ENCODE data around the gene GPR152.
"Not testable (repeated sequence)": the region's sequence is repeated elsewhere in the genome, so short reads cannot be mapped to it uniquely, and the experiment has no call there.

GPR152 gene

GRCh38 chr11:67489203-67489884 lies 36.8 kb upstream of the GPR152 start:
- DNase-seq (ENCODE audit: low spot score): no peak

DNA sequence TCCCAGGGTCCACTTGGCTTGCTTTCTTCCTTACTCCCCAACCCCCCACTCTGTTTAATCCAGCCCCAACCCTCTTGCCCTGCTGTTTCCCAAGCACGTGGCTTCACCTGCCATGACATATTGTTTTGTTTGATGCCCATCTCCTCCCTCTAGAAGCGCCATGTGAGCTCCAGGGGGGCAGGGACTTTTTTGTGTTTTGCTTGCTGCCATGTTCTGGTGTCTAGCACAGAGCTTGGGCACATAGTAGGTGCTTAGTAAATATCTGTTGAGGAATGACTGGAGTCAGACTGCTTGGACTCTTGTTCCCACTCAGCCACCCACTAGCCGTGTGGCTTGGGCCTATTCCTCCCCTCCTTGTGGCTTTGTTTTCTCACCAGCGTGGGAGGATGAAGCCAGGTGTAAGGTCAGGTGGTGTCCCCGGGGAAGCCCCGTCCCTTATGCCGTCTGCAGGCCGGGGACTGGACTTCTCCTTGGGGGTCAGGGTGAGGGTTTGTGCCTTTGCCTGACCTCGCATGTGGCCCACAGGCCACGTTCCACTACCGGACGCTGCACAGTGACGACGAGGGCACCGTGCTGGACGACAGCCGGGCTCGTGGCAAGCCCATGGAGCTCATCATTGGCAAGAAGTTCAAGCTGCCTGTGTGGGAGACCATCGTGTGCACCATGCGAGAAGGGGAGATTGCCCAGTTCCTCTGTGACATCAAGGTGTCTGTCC lies 34.1 kb upstream of the GPR152 start:
- DNase-seq (ENCODE audit: low spot score): no peak

DNA sequence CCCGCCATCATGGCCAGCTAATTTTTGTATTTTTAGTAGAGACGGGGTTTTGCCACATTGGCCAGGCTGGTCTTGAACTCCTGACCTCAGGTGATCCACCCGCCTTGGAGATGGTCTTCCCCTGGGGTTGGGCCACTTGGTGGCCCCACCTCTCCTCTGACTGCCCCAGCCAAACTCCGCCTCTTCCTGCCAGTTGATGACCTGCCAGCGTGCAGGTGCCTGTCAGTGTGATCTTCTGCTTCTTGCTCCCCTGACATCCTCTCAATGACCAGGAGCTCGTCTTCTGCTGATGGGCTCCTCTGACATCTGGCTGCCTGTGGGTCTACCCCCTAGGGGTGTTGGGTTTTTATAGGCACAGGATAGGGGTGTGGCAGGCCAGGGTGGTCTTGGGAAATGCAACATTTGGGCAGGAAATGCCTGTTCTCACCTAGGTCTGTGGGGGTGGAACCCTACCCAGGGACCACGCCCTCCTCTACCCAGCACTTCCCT lies 33.4 kb upstream of the GPR152 start:
- not testable (repeated sequence) for DNase-seq (ENCODE audit: low spot score)

GRCh38 chr11:67484847-67485311 lies 32.4 kb upstream of the GPR152 start:
- DNase-seq (ENCODE audit: low spot score): no peak

DNA sequence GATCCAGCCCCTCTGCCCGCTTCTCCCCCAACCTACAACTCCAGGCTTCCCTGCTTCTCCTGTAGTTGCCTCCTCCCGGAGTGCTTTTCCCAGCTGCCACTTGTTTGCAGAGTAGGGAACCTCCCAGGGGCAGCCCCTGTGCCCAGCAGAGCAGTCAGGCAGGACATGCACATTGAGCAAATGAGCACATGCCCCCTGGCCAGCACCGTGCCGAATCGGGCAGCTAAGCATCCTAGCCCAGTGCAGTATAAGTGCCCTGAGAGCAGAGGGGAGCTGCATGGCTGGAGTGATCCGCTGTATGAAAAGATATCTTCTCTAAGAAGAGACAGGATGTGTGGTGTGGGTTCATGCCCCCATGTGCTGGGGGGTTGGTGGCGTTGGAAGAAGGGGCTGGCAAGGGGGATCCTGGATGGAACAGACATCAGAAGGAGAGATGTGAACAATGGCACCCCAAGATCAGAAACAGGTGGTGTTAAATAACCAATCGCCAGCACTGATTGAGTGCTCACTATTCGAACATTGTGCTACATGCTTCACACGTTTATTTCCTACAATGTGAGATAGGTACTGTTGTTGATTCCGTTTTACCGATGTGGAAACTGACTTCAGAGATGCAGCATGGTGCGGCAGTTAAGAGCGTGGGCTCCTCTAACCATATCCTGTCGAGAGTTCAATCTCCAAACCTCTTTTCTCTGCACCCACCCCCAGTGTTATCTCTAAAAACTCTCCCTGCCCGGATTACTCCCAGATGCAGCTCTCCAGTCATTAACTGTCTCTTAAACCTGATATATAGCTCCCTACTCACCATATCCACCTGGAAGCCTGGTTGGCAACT lies 31.5 kb upstream of the GPR152 start:
- no peak for DNase-seq (ENCODE audit: low spot score)

DNA sequence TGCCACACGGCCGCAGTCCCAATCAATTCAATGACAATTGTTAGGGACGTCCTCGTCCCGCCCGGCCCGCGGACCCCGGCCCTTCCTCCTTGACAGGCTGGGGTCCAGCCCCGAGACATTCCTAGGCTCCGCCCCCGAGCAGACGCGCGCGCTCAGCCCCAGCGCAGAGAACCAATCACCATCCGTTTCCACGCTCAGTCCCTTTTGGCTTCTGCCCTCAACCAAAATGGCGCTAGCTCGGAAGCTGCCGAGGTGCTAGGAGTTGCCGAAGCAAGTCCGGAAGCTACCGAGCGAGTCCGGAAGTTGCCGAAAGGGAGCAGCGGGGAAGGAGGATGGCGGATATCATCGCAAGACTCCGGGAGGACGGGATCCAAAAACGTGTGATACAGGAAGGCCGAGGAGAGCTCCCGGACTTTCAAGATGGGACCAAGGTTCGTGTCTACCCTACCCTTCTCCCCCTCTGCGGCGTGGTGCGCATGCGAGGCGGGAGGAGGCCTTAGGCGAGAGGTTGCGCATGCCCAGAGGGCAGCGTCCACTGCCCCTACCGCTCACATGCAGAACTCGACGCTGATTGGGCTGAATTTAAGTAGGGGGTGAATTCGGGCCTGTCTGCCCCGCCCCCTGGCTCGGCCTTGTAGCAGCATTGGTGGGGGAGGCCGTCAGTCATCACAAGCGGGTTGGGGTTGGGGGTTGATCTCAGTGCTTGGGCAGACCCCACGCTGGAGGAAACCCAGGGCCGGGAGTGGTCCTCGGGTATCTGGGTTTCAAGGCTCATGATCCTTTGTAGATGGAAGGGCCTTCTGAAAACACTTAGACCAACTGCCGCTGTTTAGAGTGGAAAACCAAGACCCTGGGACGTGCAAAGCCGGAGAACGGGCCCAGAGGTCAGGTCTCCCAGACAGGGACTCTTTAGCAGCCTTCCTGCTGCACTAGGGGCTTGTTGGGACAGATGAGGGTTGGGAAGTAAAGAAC lies 30.6 kb upstream of the GPR152 start, which contains the start of gene AIP:
Gene AIP, plus strand, starts transcription at position 200 of the 972 bp plus-strand sequence. Its CDS starts 133 bp downstream, at position 333.
- DNase-seq (ENCODE audit: low spot score): peak; percentile 99

- DNase-seq (ENCODE audit: low spot score): peak; percentile 25
Measured at GRCh38 chr11:67482275-67482826, 29.8 kb upstream of the GPR152 start.

- not testable (repeated sequence) for DNase-seq (ENCODE audit: low spot score)
Measured at GRCh38 chr11:67477344-67478050, 25.0 kb upstream of the GPR152 start.

DNA sequence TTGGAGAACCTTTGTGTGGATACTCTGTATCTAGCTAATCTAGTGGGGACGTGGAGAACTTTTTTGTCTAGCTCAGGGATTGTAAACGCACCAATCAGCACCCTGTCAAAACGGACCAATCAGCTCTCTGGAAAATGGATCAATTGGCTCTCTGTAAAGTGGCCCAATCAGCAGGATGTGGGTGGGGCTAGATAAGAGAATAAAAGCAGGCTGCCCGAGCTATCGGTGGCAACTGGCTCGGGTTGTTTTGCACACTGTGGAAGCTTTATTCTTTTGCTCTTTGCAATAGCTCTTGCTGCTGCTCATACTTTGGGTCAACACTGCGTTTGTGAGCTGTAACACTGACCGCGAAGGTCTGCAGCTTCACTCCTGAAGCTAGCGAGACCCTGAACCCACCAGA lies 24.2 kb upstream of the GPR152 start:
- DNase-seq (ENCODE audit: low spot score): not testable (repeated sequence)

GRCh38 chr11:67472882-67473281 lies 20.4 kb upstream of the GPR152 start:
- no peak for DNase-seq (ENCODE audit: low spot score)

- DNase-seq (ENCODE audit: low spot score): no peak
Measured at GRCh38 chr11:67470337-67471002, 17.9 kb upstream of the GPR152 start.

- no peak for DNase-seq (ENCODE audit: low spot score)
Measured at GRCh38 chr11:67469508-67469811, 16.9 kb upstream of the GPR152 start.

GRCh38 chr11:67468759-67469507 lies 16.4 kb upstream of the GPR152 start, which contains the start of gene TMEM134:
Gene TMEM134 (minus strand): TSS chr11:67469251. CDS start chr11:67469192, 59 bp downstream.
- peak; percentile 92 for DNase-seq (ENCODE audit: low spot score)

DNA sequence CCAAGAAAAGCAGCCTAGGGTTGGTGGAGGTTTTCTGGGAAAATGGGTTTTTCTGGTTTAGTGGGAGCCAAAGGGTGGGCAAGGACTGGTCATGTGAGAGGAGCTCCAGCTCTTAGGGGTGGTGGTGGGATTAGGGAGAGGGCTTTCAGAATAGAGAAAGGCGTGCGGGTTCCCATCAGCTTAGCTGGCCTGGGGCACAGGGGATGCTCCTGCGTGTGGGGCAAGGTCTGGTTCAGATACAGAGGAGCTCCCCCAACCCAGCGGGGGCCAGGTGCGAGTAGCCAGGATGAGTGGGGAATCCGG lies 15.9 kb upstream of the GPR152 start:
- no peak for DNase-seq (ENCODE audit: low spot score)

DNA sequence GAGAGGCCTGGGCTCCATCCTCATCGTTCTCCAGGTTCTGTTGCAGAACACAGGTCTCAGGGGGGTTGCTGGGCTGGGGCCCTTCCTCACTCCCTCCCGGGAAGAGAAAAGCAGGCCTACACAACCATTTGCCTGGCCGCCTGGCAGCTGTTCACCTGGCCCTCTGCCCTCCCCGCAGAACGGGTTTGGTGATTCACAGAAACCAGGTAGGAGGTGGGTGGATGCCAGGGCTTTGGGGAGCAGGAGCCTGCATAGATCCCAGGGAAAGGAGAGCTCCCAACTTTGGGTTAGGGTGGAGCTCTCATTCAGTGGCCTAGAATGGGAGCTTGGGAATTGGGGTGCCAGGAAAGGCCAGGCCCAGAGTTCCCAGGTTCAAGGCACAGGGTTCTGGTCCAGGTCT lies 15.5 kb upstream of the GPR152 start:
- no peak for DNase-seq (ENCODE audit: low spot score)

GRCh38 chr11:67466962-67467771 lies 14.6 kb upstream of the GPR152 start:
- no peak for DNase-seq (ENCODE audit: low spot score)

GRCh38 chr11:67466367-67466766 lies 13.8 kb upstream of the GPR152 start:
- DNase-seq (ENCODE audit: low spot score): no peak

GRCh38 chr11:67465530-67465929 lies 13.0 kb upstream of the GPR152 start:
- not testable (repeated sequence) for DNase-seq (ENCODE audit: low spot score)

Measured in COLO829 (cell line).